Kidney (tissue), 14 donors: ENCODE measurements around the gene CCDC201. TPM values are rescaled to one million over a fixed set of nuclear protein-coding genes. Genes with fewer than 3 reads are reported as not detected.
"Not testable (repeated sequence)": the region's sequence is repeated elsewhere in the genome, so short reads cannot be mapped to it uniquely, and the experiment has no call there.

ENCODE experiments used
- DNase-seq, 5 donors: peaks; one replicate each; pipeline ENCODE4 v3.0.0-alpha.2; 2013 to 2020
- FAIRE-seq: peaks from 2 replicates; lab custom pipeline; 2012; peaks lifted over from hg19 to GRCh38; lab: Jason Lieb, UNC
- H3K27ac ChIP-seq, 2 donors: one replicate each; pipeline ENCODE4 v1.7.0; 2013; ENCODE audit warnings: low read depth in 2 of 2, low read length in 2 of 2, inconsistent platforms in 1 of 2
- H3K27me3 ChIP-seq: one replicate; pipeline ENCODE4 v1.7.1; 2013; ENCODE audit warnings: low read length, inconsistent platforms; ENCODE audit not compliant: control insufficient read depth, insufficient read depth
- H3K36me3 ChIP-seq, 3 donors: one replicate each; pipeline versions ENCODE4 v1.7.0 to v1.7.1; 2013; ENCODE audit warnings: low read length in 3 of 3, control low read depth in 1 of 3, inconsistent platforms in 1 of 3; ENCODE audit not compliant: insufficient read depth in 3 of 3, control insufficient read depth in 2 of 3
- H3K4me1 ChIP-seq, 3 donors: one replicate each; pipeline versions ENCODE4 v1.7.0 to v1.7.1; 2013; ENCODE audit warnings: low read length in 3 of 3, inconsistent platforms in 1 of 3, low read depth in 1 of 3; ENCODE audit not compliant: control insufficient read depth in 2 of 3, insufficient read depth in 2 of 3
- H3K4me3 ChIP-seq, 3 donors: one replicate each; pipeline versions ENCODE4 v1.7.0 to v1.8.1; 2013; ENCODE audit warnings: low read length in 3 of 3, control low read depth in 1 of 3, inconsistent platforms in 1 of 3
- H3K9ac ChIP-seq, 3 donors: one replicate each; pipeline versions ENCODE4 v1.7.0 to v1.7.1; 2013; ENCODE audit warnings: low read length in 3 of 3, control low read depth in 1 of 3, inconsistent platforms in 1 of 3
- H3K9me3 ChIP-seq, 3 donors: one replicate each; pipeline versions ENCODE4 v1.7.0 to v1.7.1; 2013; ENCODE audit warnings: low read length in 3 of 3, control low read depth in 1 of 3, inconsistent platforms in 1 of 3; ENCODE audit not compliant: control insufficient read depth in 2 of 3, insufficient read depth in 1 of 3
- intact Hi-C: fragments of 100-400 bp; cut with DNase I; formaldehyde crosslinking; loops from one replicate; pipeline ENCODE4 v1.11.1; 2022
- polyA plus RNA-seq: library from polyadenylated mRNA; stranded (reverse); fragments of 350-450 nt; fragmentation: Illumina TruSeq; extraction: RNeasy Lipid Tissue Mini Kit (QIAGEN cat#74804); gene quantifications from one replicate; pipeline ENCODE4 v1.2.3, GENCODE V29; 2014; ENCODE audit warnings: low read depth, low replicate concordance; ENCODE audit not compliant: insufficient read depth
- total RNA-seq: library from RNA; stranded (reverse); fragmentation: NEBNext Ultra II Directional; extraction: Animal tissue kit (Norgen Biotek cat#: 25700); gene quantifications from one replicate; pipeline ENCODE4 v1.2.1, GENCODE V29; 2021
- TF ChIP-seq, protein P1 (sequence below): IDR thresholded peaks from 3 replicates; pipeline ENCODE4 v1.5.1; 2012; ENCODE audit warnings: mild to moderate bottlenecking, moderate library complexity, borderline replicate concordance; ENCODE audit not compliant: insufficient read depth; ENCODE audit errors: extremely low read depth
- donor health status: control.
- donor health status: control.
- donor health status: control.
- donor health status: control.
- donor health status: control.
- donor health status: DM: yes; HTN: yes; CAD: no.
- donor health status: Normal renal cell carcinoma (clear cell type).

CCDC201 gene
- total and polyA plus RNA-seq, 2 donors from 2014 or later, result not detected

DNA sequence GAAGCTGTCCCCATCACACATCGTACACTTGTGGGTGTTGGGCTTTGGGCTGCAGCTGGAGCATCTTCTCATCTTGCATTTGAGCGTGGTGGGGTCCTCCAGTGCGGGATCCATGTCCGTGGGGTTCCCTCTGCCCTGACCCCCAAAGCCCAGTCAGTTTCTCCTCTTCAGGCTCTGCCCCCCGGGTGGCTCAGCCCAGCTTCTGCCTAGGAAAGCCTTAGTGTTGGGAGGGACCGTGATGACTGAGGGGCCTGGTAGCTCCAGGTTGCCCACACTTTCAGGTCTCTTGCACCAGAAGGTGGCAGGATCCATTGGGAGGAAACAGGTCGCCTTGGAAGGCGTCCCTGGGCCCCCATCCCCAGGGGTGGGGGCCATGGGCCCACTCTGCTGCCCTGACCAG, 55.9 kb downstream of the CCDC201 start:
- H3K27ac ChIP-seq, H3K4me3 ChIP-seq, H3K9me3 ChIP-seq, FAIRE-seq, intact Hi-C loops, H3K27me3 ChIP-seq, H3K36me3 ChIP-seq, H3K4me1 ChIP-seq, DNase-seq, H3K9ac ChIP-seq: not testable (repeated sequence)

DNA sequence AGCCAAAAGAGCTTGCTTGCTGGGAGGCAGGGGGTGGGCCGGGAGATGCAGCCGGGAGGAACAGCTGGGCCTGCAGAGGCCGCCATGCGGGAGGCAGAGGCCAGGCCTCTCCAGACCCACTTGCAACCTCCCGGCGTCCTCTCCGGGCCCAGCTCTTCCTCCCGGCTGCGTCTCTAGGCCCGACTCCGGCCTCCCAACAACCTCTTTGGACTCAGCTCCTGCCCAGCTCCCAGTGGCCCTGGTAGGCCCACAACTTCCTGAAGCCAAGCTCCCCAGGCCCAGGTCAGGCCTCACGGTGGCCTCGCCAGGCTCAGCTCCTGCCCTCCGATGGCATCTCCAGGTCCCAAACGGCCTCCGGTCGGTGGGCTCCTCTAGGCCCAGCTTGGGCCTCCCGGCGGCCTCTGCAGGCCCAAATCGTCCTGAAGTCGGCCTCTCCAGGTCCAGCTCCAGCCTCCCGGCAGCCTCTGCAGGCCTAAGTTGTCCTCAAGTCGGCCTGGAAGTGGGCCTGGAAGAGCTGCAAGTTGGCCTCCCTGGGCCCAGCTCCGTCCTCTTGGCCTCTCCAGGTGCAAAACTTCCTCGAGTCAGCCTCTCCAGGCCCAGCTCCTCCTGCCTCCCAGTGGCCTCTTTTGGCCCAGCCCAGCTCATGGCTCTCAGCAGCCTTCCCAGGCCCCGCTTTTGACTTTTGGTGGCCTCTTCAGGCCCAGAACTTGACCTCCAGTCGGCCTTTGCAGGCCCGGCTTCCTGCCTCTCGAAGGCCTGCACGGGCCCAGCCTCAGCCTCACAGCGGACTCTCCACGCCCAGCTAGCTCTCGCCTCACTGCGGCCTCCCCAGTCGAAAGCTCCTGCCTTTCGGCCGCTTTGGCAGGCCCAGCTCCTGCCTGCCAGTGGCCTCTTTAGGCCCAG, 58.4 kb downstream of the CCDC201 start:
- H3K9ac ChIP-seq, H3K36me3 ChIP-seq, H3K4me1 ChIP-seq, DNase-seq, H3K4me3 ChIP-seq, H3K9me3 ChIP-seq, intact Hi-C loops, H3K27ac ChIP-seq, H3K27me3 ChIP-seq, FAIRE-seq: not testable (repeated sequence)

DNA sequence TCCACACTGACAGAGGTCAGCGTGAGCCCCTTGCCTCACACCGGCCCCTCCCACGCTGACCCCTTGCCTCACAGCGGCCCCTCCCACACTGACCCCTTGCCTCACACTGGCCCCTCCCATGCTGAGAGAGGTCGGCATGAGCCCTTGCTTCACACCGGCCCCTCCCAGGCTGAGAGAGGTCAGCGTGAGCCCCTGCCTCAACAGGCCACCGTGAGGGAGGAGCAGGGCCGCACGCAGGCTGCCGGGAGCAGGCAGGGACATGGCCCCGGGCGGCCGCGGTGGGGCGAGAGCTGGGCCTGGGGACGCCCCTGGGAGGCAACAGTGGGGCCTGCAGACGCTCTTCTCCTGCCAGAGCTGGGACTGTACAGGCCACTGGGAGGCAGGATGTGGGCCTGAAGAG, 59.1 kb downstream of the CCDC201 start:
- H3K9me3 ChIP-seq, H3K27me3 ChIP-seq, DNase-seq, H3K9ac ChIP-seq, H3K4me3 ChIP-seq, H3K4me1 ChIP-seq, H3K27ac ChIP-seq, intact Hi-C loops, H3K36me3 ChIP-seq, FAIRE-seq: not testable (repeated sequence)

DNA sequence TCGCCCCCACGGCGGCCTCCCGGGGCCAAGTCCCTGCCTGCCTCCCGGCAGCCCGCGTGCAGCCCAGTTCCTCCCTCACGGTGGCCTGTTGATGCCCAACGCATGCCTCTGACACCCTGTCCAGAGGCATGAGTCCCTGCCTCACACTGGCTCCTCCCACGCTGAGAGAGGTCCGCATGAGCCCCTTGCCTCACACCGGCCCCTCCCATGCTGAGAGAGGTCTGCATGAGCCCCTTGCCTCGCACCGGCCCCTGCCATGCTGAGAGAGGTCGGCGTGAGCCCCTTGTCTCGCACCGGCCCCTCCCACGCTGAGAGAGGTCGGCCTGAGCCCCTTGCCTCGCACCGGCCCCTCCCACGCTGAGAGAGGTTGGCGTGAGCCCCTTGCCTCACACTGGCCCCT, 59.9 kb downstream of the CCDC201 start:
- Histone ChIP-seq H3K36me3 (no peaks in the 10 kb centered on the region), H3K27me3 (no peaks in the 10 kb centered on the region), H3K9ac (no peak overlapping the region), H3K9me3 (no peaks in the 10 kb centered on the region), H3K27ac (no peak overlapping the region), H3K4me1 (no peaks in the 10 kb centered on the region), H3K4me3 (no peak overlapping the region)
- FAIRE-seq, result no peak
- intact Hi-C loops, result no loop called here
- TF ChIP-seq, protein P1, sequence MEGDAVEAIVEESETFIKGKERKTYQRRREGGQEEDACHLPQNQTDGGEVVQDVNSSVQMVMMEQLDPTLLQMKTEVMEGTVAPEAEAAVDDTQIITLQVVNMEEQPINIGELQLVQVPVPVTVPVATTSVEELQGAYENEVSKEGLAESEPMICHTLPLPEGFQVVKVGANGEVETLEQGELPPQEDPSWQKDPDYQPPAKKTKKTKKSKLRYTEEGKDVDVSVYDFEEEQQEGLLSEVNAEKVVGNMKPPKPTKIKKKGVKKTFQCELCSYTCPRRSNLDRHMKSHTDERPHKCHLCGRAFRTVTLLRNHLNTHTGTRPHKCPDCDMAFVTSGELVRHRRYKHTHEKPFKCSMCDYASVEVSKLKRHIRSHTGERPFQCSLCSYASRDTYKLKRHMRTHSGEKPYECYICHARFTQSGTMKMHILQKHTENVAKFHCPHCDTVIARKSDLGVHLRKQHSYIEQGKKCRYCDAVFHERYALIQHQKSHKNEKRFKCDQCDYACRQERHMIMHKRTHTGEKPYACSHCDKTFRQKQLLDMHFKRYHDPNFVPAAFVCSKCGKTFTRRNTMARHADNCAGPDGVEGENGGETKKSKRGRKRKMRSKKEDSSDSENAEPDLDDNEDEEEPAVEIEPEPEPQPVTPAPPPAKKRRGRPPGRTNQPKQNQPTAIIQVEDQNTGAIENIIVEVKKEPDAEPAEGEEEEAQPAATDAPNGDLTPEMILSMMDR, result no peak
- no peak for DNase-seq

DNA sequence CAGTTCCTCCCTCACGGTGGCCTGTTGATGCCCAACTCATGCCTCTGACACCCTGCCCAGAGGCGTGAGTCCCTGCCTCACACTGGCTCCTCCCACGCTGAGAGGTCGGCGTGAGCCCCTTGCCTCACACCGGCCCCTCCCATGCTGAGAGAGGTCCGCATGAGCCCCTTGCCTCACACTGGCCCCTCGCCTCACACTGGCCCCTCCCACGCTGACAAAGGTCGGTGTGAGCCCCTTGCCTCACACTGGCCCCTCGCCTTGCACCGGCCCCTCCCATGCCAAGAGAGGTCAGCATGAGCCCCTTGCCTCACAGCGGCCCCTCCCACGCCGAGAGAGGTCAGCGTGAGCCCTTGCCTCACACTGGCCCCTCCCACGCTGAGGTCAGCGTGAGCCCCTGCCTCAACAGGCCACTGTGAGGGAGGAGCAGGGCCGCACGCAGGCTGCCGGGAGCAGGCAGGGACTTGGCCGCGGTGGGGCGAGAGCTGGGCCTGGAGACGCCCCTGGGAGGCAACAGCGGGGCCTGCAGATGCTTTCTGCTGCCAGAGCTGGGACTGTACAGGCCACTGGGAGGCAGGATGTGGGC, 61.1 kb downstream of the CCDC201 start:
- FAIRE-seq, H3K27ac ChIP-seq, H3K4me1 ChIP-seq, H3K27me3 ChIP-seq, H3K36me3 ChIP-seq, DNase-seq, intact Hi-C loops, H3K9me3 ChIP-seq, H3K4me3 ChIP-seq, H3K9ac ChIP-seq: not testable (repeated sequence)

DNA sequence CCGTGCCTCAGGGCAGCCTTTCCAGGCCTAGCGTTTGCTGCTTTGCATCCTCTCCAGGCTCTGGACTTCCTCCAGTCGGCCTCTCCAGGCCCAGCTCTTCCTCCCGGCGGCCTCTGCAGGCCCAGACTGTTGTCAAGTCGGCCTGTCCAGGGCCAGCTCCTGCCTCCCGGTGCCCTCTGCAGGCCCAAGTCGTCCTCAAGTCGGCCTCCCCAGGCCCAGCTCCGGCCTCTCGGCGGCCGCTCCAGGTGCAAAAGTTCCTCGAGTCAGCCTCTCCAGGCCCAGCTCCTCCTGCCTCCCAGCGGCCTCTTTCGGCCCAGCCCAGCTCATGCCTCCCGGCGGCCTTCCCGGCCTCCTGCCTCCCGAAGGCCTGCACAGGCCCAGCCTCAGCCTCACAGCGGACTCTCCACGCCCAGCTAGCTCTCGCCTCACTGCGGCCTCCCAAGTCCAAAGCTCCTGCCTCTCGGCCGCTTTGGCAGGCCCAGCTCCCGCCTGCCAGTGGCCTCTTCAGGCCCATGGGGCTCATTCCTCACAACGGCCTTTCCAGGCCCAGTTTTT, 62.4 kb downstream of the CCDC201 start:
- H3K36me3 ChIP-seq, H3K4me1 ChIP-seq, H3K27me3 ChIP-seq, H3K9ac ChIP-seq, FAIRE-seq, H3K27ac ChIP-seq, intact Hi-C loops, H3K4me3 ChIP-seq, H3K9me3 ChIP-seq, DNase-seq: not testable (repeated sequence)
